ENCODE results near the gene KLHL12.
"Not testable (repeated sequence)": the region's sequence is repeated elsewhere in the genome, so short reads cannot be mapped to it uniquely, and the experiment has no call there.

Gene KLHL12

GRCh38 chr1:202919615-202920014 lies 7.4 kb downstream of the KLHL12 start:
- Histone ChIP-seq H3K27ac (ENCODE audit: low read length) (no peak overlapping the region), H3K27me3 (ENCODE audit: control insufficient read depth in 1 of 2, insufficient read depth in 2 of 2, low read length in 2 of 2) (no peaks in the 10 kb centered on the region), H3K4me1 (ENCODE audit: control insufficient read depth, insufficient read depth, low read length) (no peaks in the 10 kb centered on the region), H3K4me3 (ENCODE audit: low read length in 2 of 2) (no peak overlapping the region), H3K9ac (ENCODE audit: low read length in 2 of 2) (no peak overlapping the region), H3K36me3 (ENCODE audit: control insufficient read depth in 2 of 2, insufficient read depth in 2 of 2, low read length in 2 of 2) (peaks cover 22 to 51% of the 10 kb centered on the region in 2 donors), H3K9me3 (ENCODE audit: control insufficient read depth in 2 of 2, low read length in 2 of 2) (no peaks in the 10 kb centered on the region)

- no peak overlapping the region for H3K9ac ChIP-seq (ENCODE audit: low read length in 2 of 2)
- H3K9me3 ChIP-seq (ENCODE audit: control insufficient read depth in 2 of 2, low read length in 2 of 2): no peaks in the 10 kb centered on the region
- no peaks in the 10 kb centered on the region for H3K27me3 ChIP-seq (ENCODE audit: control insufficient read depth in 1 of 2, insufficient read depth in 2 of 2, low read length in 2 of 2)
- no peak overlapping the region for H3K4me3 ChIP-seq (ENCODE audit: low read length in 2 of 2)
- no peaks in the 10 kb centered on the region for H3K4me1 ChIP-seq (ENCODE audit: control insufficient read depth, insufficient read depth, low read length)
- no peak overlapping the region for H3K27ac ChIP-seq (ENCODE audit: low read length)
- H3K36me3 ChIP-seq (ENCODE audit: control insufficient read depth in 2 of 2, insufficient read depth in 2 of 2, low read length in 2 of 2): peaks cover 53 to 66% of the 10 kb centered on the region in 2 donors
These were observed 11.9 kb downstream of the KLHL12 start for GRCh38 chr1:202915146-202915545.

GRCh38 chr1:202912476-202912875 lies 14.6 kb downstream of the KLHL12 start:
- H3K9ac ChIP-seq (ENCODE audit: low read length in 2 of 2); H3K27me3 ChIP-seq (ENCODE audit: control insufficient read depth in 1 of 2, insufficient read depth in 2 of 2, low read length in 2 of 2); H3K27ac ChIP-seq (ENCODE audit: low read length); H3K4me1 ChIP-seq (ENCODE audit: control insufficient read depth, insufficient read depth, low read length); H3K9me3 ChIP-seq (ENCODE audit: control insufficient read depth in 2 of 2, low read length in 2 of 2); H3K4me3 ChIP-seq (ENCODE audit: low read length in 2 of 2): not testable (repeated sequence)
- H3K36me3 ChIP-seq (ENCODE audit: control insufficient read depth in 2 of 2, insufficient read depth in 2 of 2, low read length in 2 of 2): peaks cover 56 to 60% of the 10 kb centered on the region in 2 donors

GRCh38 chr1:202909494-202909893 lies 17.5 kb downstream of the KLHL12 start:
- no peaks in the 10 kb centered on the region for H3K4me1 ChIP-seq (ENCODE audit: control insufficient read depth, insufficient read depth, low read length)
- no peak overlapping the region for H3K4me3 ChIP-seq (ENCODE audit: low read length in 2 of 2)
- no peaks in the 10 kb centered on the region for H3K27me3 ChIP-seq (ENCODE audit: control insufficient read depth in 1 of 2, insufficient read depth in 2 of 2, low read length in 2 of 2)
- no peak overlapping the region for H3K27ac ChIP-seq (ENCODE audit: low read length)
- H3K9me3 ChIP-seq (ENCODE audit: control insufficient read depth in 2 of 2, low read length in 2 of 2): no peaks in the 10 kb centered on the region
- no peak overlapping the region for H3K9ac ChIP-seq (ENCODE audit: low read length in 2 of 2)
- peaks cover 34 to 51% of the 10 kb centered on the region in 2 donors for H3K36me3 ChIP-seq (ENCODE audit: control insufficient read depth in 2 of 2, insufficient read depth in 2 of 2, low read length in 2 of 2)

- no peaks in the 10 kb centered on the region for H3K4me1 ChIP-seq (ENCODE audit: control insufficient read depth, insufficient read depth, low read length)
- H3K27ac ChIP-seq (ENCODE audit: low read length): no peak overlapping the region
- H3K9ac ChIP-seq (ENCODE audit: low read length in 2 of 2): no peak overlapping the region
- H3K4me3 ChIP-seq (ENCODE audit: low read length in 2 of 2): no peak overlapping the region
- peaks cover 32 to 48% of the 10 kb centered on the region in 2 donors for H3K36me3 ChIP-seq (ENCODE audit: control insufficient read depth in 2 of 2, insufficient read depth in 2 of 2, low read length in 2 of 2)
- H3K27me3 ChIP-seq (ENCODE audit: control insufficient read depth in 1 of 2, insufficient read depth in 2 of 2, low read length in 2 of 2): no peaks in the 10 kb centered on the region
- no peaks in the 10 kb centered on the region for H3K9me3 ChIP-seq (ENCODE audit: control insufficient read depth in 2 of 2, low read length in 2 of 2)
These were observed 18.0 kb downstream of the KLHL12 start for GRCh38 chr1:202908998-202909397.

- Histone ChIP-seq H3K27ac (ENCODE audit: low read length) (no peak overlapping the region), H3K36me3 (ENCODE audit: control insufficient read depth in 2 of 2, insufficient read depth in 2 of 2, low read length in 2 of 2) (peaks cover 12 to 23% of the 10 kb centered on the region in 2 donors), H3K9ac (ENCODE audit: low read length in 2 of 2) (no peak overlapping the region), H3K27me3 (ENCODE audit: control insufficient read depth in 1 of 2, insufficient read depth in 2 of 2, low read length in 2 of 2) (no peaks in the 10 kb centered on the region), H3K4me3 (ENCODE audit: low read length in 2 of 2) (no peak overlapping the region), H3K9me3 (ENCODE audit: control insufficient read depth in 2 of 2, low read length in 2 of 2) (no peaks in the 10 kb centered on the region), H3K4me1 (ENCODE audit: control insufficient read depth, insufficient read depth, low read length) (no peaks in the 10 kb centered on the region)
These were observed 21.7 kb downstream of the KLHL12 start for GRCh38 chr1:202905331-202905730.

- H3K9ac ChIP-seq (ENCODE audit: low read length in 2 of 2); H3K4me1 ChIP-seq (ENCODE audit: control insufficient read depth, insufficient read depth, low read length); H3K27ac ChIP-seq (ENCODE audit: low read length); H3K4me3 ChIP-seq (ENCODE audit: low read length in 2 of 2); H3K27me3 ChIP-seq (ENCODE audit: control insufficient read depth in 1 of 2, insufficient read depth in 2 of 2, low read length in 2 of 2); H3K9me3 ChIP-seq (ENCODE audit: control insufficient read depth in 2 of 2, low read length in 2 of 2): not testable (repeated sequence)
- H3K36me3 ChIP-seq (ENCODE audit: control insufficient read depth in 2 of 2, insufficient read depth in 2 of 2, low read length in 2 of 2): peaks cover 7 to 10% of the 10 kb centered on the region in 2 donors
These were observed 23.2 kb downstream of the KLHL12 start for GRCh38 chr1:202903808-202904207.

- H3K27ac ChIP-seq (ENCODE audit: low read length): no peak overlapping the region
- H3K4me3 ChIP-seq (ENCODE audit: low read length in 2 of 2): no peak overlapping the region
- no peak overlapping the region for H3K9ac ChIP-seq (ENCODE audit: low read length in 2 of 2)
- H3K27me3 ChIP-seq (ENCODE audit: control insufficient read depth in 1 of 2, insufficient read depth in 2 of 2, low read length in 2 of 2): no peaks in the 10 kb centered on the region
- H3K9me3 ChIP-seq (ENCODE audit: control insufficient read depth in 2 of 2, low read length in 2 of 2): no peaks in the 10 kb centered on the region
- no peaks in the 10 kb centered on the region for H3K4me1 ChIP-seq (ENCODE audit: control insufficient read depth, insufficient read depth, low read length)
- H3K36me3 ChIP-seq (ENCODE audit: control insufficient read depth in 2 of 2, insufficient read depth in 2 of 2, low read length in 2 of 2): peaks cover 3 to 5% of the 10 kb centered on the region in 2 donors
These were observed 25.5 kb downstream of the KLHL12 start for GRCh38 chr1:202901555-202901954.

GRCh38 chr1:202892501-202892900 lies 34.5 kb downstream of the KLHL12 start:
- no peak overlapping the region for H3K9ac ChIP-seq (ENCODE audit: low read length in 2 of 2)

GRCh38 chr1:202890392-202890791 lies 36.6 kb downstream of the KLHL12 start:
- no peaks in the 10 kb centered on the region for H3K27me3 ChIP-seq (ENCODE audit: control insufficient read depth in 1 of 2, insufficient read depth in 2 of 2, low read length in 2 of 2)
- H3K9me3 ChIP-seq (ENCODE audit: control insufficient read depth in 2 of 2, low read length in 2 of 2): no peaks in the 10 kb centered on the region
- no peak overlapping the region for H3K4me3 ChIP-seq (ENCODE audit: low read length in 2 of 2)
- no peak overlapping the region for H3K27ac ChIP-seq (ENCODE audit: low read length)
- no peak overlapping the region for H3K9ac ChIP-seq (ENCODE audit: low read length in 2 of 2)
- peaks cover 4% of the 10 kb centered on the region for H3K4me1 ChIP-seq (ENCODE audit: control insufficient read depth, insufficient read depth, low read length)
- H3K36me3 ChIP-seq (ENCODE audit: control insufficient read depth in 2 of 2, insufficient read depth in 2 of 2, low read length in 2 of 2): peaks cover 26 to 34% of the 10 kb centered on the region in 2 donors

More at GRCh38 chr1:202892501-202892900, 34.5 kb downstream of the KLHL12 start:
- Histone ChIP-seq H3K4me1 (ENCODE audit: control insufficient read depth, insufficient read depth, low read length) (peaks cover 4% of the 10 kb centered on the region), H3K4me3 (ENCODE audit: low read length in 2 of 2) (no peak overlapping the region), H3K27ac (ENCODE audit: low read length) (no peak overlapping the region), H3K36me3 (ENCODE audit: control insufficient read depth in 2 of 2, insufficient read depth in 2 of 2, low read length in 2 of 2) (peaks cover 39 to 47% of the 10 kb centered on the region in 2 donors), H3K27me3 (ENCODE audit: control insufficient read depth in 1 of 2, insufficient read depth in 2 of 2, low read length in 2 of 2) (no peaks in the 10 kb centered on the region), H3K9me3 (ENCODE audit: control insufficient read depth in 2 of 2, low read length in 2 of 2) (no peaks in the 10 kb centered on the region)

GRCh38 chr1:202888531-202889360 lies 38.3 kb downstream of the KLHL12 start, which contains the start of gene RABIF:
RABIF (minus strand) TSS chr1:202889149; CDS start chr1:202889098, 51 bp downstream.
- H3K9me3 ChIP-seq (ENCODE audit: control insufficient read depth in 2 of 2, low read length in 2 of 2): no peaks in the 10 kb centered on the region
- H3K4me1 ChIP-seq (ENCODE audit: control insufficient read depth, insufficient read depth, low read length): peaks cover 4% of the 10 kb centered on the region
- peak within 1 kb of the TSS; percentile 78 to 93 for H3K4me3 ChIP-seq (ENCODE audit: low read length in 2 of 2)
- no peaks in the 10 kb centered on the region for H3K27me3 ChIP-seq (ENCODE audit: control insufficient read depth in 1 of 2, insufficient read depth in 2 of 2, low read length in 2 of 2)
- peaks cover 19 to 25% of the 10 kb centered on the region in 2 donors for H3K36me3 ChIP-seq (ENCODE audit: control insufficient read depth in 2 of 2, insufficient read depth in 2 of 2, low read length in 2 of 2)
- H3K27ac ChIP-seq (ENCODE audit: low read length): peak within 1 kb of the TSS; percentile 82
- peak within 1 kb of the TSS; percentile 82 to 86 for H3K9ac ChIP-seq (ENCODE audit: low read length in 2 of 2)

Data from stomach smooth muscle (tissue), 2 donors.